Stimulated activated CD4-positive, alpha-beta T cell treated with anti-CD3 and anti-CD28 coated beads, Interleukin-1b, Interleukin-23, amount 100 ng/mL, for 1 hour (primary cell): Measurements from ENCODE around the gene AQP5.

Source experiments
- DNase-seq, 2 donors: peaks; one replicate each; pipeline ENCODE4 v3.0.0-alpha.2; 2020; ENCODE audit warnings: low read depth in 2 of 2

AQP5 gene

GRCh38 chr12:49932023-49932422, 29.6 kb upstream of the AQP5 start:
- no peak for DNase-seq

GRCh38 chr12:49932533-49933130, 29.0 kb upstream of the AQP5 start:
- DNase-seq, result no peak

- DNase-seq, result no peak
Observed at GRCh38 chr12:49933796-49934195, 27.9 kb upstream of the AQP5 start.

GRCh38 chr12:49934505-49934904, 27.2 kb upstream of the AQP5 start:
- DNase-seq, result no peak

- no peak for DNase-seq
Observed at GRCh38 chr12:49936925-49937324, 24.7 kb upstream of the AQP5 start.

- DNase-seq, result no peak
Observed at GRCh38 chr12:49937639-49938300, 23.9 kb upstream of the AQP5 start.

GRCh38 chr12:49939307-49939706, 22.4 kb upstream of the AQP5 start:
- DNase-seq, result no peak

- DNase-seq, result no peak
Observed at GRCh38 chr12:49939707-49940106, 22.0 kb upstream of the AQP5 start.

GRCh38 chr12:49941556-49942511, 19.8 kb upstream of the AQP5 start:
- DNase-seq, result no peak

GRCh38 chr12:49942512-49942893, 19.2 kb upstream of the AQP5 start:
- DNase-seq, result no peak

- no peak for DNase-seq
Observed at GRCh38 chr12:49942921-49943624, 18.6 kb upstream of the AQP5 start.

- no peak for DNase-seq
Observed at GRCh38 chr12:49943625-49943960, 18.1 kb upstream of the AQP5 start.

GRCh38 chr12:49944046-49944445, 17.6 kb upstream of the AQP5 start:
- no peak for DNase-seq

- no peak for DNase-seq
Observed at GRCh38 chr12:49944718-49945117, 17.0 kb upstream of the AQP5 start.

GRCh38 chr12:49945394-49946080, 16.1 kb upstream of the AQP5 start:
- DNase-seq, result peak; percentile 73 to 78

GRCh38 chr12:49946086-49946485, 15.6 kb upstream of the AQP5 start:
- DNase-seq, result no peak

GRCh38 chr12:49946497-49946896, 15.2 kb upstream of the AQP5 start:
- no peak for DNase-seq

- no peak for DNase-seq
Observed at GRCh38 chr12:49947593-49948226, 14.0 kb upstream of the AQP5 start.

- DNase-seq, result no peak
Observed at GRCh38 chr12:49948866-49949845, 12.5 kb upstream of the AQP5 start.

GRCh38 chr12:49949866-49950265, 11.8 kb upstream of the AQP5 start:
- no peak for DNase-seq
